Occipital lobe (tissue), 2 donors: ENCODE results near the gene FKBP5. TPM values are rescaled to one million over a fixed set of nuclear protein-coding genes. Genes with fewer than 3 reads are reported as not detected.
"Not testable (repeated sequence)": the region's sequence is repeated elsewhere in the genome, so short reads cannot be mapped to it uniquely, and the experiment has no call there.

Source experiments
- DNase-seq: peaks from one replicate; lab custom pipeline; 2025; lab: John Stamatoyannopoulos, UW
- total RNA-seq: library from RNA; depleted of rRNA; stranded (reverse); fragments of >200 nt; gene quantifications from one replicate; pipeline ENCODE4 v1.2.3, GENCODE V29; 2014

The FKBP5 gene
- total RNA-seq, 1 donor from 2014 or later = 3.1 TPM

DNA sequence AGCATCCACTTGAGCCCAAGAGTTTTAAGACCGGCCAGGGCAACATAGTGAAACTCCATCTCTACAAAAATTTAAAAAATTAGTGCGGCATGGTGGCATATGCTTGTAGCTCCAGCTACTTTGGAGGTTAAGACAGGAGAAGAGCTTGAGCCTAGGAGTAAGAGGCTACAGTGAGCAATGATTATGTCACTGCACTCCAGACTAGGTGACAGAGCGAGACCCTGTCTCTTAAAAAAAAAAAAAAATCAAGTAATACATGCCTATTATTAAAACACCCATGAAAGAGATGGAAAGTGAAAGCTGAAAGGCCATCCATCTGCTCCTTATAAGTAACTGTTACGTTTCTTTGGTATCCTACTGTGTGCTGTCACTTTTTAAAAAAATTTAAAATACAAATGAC lies 66.4 kb downstream of the FKBP5 start:
- no peak for DNase-seq

- DNase-seq = no peak
Observed at GRCh38 chr6:35620706-35621105, 68.0 kb downstream of the FKBP5 start.

GRCh38 chr6:35613762-35614161 lies 75.0 kb downstream of the FKBP5 start:
- no peak for DNase-seq

DNA sequence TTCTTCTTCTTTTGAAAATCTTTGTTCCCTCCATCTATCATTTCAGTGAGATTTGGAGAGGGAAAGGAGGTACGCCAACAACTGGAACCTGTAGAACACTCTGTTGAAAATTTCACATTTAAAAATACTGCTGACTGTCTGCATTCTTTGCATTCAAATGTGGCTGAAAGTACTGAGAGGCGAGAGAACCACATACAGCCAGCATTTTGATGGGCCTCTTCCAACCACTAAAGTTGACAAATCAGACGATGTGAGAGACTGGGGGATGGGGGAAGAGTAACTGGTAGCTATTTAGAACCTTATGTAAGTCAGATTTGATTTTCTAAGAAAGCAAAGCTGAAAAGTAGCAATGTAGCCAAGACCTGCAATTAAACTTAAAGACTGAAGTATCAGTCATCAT lies 77.5 kb downstream of the FKBP5 start:
- no peak for DNase-seq

GRCh38 chr6:35610830-35611229 lies 77.9 kb downstream of the FKBP5 start:
- DNase-seq = no peak

DNA sequence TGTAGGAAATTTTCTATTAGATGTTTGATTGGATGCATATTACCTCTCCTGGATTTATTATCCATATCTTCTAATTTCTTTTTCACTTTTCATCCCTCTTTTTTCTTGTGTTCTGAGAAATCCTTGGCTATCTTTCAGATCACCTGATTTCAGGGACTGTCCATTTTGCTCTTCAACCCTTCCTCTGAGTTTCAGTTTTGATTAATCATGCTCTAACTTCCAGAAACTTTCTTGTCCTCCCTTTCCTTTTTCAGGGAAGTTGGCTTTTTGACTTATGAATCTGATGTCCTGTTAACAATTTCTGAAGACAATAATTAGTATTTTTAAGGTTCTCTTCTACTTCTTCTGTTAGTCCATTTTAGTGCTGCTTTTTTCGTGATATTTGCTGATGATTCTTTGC lies 79.1 kb downstream of the FKBP5 start:
- no peak for DNase-seq

DNA sequence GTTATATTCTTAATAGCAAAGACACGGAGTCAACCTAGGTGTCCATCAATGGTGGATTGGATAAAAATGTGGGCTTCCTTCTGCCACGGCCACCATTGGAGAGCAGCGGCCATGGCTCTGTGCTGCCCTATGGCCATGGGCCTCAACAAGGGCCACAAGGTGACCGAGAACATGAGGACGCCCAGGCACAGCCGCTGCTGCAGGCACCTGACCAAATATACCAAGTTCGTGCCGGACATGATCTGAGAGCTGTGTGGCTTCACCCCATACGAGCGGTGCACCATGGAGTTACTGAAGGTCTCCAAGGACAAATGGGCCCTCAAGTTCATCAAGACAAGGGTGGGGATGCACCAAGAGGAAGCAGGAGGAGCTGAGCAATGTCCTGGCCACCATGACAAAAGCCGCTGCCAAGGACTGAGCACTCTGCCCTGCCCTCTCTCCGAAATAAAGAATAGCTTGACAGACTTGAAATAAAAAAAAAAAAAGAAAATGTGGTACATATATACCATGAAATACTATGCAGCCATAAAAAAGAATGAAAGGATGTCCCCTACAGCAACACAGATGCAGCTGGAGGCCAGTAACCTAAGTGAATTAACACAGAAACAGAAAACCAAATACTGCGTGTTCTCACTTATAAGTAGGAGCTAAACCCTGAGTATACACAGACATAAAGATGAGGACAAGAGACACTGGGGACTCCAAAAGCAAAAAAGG lies 81.0 kb downstream of the FKBP5 start:
- DNase-seq = no peak

- no peak for DNase-seq
Observed at GRCh38 chr6:35605600-35605999, 83.1 kb downstream of the FKBP5 start.

GRCh38 chr6:35603326-35604202 lies 85.2 kb downstream of the FKBP5 start:
- DNase-seq = no peak

GRCh38 chr6:35602133-35602946 lies 86.4 kb downstream of the FKBP5 start:
- no peak for DNase-seq

DNA sequence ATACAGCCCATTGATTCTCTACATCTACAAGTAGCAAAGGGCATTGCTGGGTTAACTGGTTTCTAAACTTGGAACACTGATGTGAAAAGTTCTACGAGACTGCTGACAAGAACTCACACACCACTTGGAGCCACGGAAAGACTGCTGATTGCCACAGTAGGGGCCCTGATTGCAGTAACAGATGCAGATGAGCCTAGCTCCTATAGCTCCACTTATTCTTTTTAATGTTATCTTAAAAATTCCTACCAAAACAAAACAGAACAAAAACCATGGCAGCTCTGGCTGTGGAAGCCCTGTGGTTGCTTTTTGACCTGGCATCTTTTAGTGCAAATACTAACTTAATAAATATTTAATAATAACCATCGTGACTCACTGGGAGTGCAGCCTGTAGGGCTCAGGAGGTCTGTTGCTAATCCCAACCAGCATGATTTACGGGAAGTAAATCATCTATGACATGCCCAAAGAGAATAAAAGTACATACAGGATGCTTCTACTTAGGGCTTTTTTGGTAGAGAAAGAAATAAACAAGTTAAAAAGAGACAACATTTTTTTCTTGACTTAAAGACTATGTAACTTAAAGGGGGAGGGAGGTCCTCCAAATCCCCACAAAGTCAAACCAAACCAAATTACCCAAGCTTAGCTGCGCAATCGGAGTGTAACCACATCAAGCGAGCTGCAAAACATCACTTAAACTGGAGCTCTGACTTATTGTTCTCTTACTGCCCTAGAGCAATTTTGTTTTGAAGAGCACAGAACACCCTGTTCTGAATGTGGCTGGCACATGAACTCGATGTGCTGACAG lies 87.2 kb downstream of the FKBP5 start:
- peak; percentile 25 for DNase-seq

GRCh38 chr6:35600659-35601125 lies 88.0 kb downstream of the FKBP5 start:
- DNase-seq = no peak

DNA sequence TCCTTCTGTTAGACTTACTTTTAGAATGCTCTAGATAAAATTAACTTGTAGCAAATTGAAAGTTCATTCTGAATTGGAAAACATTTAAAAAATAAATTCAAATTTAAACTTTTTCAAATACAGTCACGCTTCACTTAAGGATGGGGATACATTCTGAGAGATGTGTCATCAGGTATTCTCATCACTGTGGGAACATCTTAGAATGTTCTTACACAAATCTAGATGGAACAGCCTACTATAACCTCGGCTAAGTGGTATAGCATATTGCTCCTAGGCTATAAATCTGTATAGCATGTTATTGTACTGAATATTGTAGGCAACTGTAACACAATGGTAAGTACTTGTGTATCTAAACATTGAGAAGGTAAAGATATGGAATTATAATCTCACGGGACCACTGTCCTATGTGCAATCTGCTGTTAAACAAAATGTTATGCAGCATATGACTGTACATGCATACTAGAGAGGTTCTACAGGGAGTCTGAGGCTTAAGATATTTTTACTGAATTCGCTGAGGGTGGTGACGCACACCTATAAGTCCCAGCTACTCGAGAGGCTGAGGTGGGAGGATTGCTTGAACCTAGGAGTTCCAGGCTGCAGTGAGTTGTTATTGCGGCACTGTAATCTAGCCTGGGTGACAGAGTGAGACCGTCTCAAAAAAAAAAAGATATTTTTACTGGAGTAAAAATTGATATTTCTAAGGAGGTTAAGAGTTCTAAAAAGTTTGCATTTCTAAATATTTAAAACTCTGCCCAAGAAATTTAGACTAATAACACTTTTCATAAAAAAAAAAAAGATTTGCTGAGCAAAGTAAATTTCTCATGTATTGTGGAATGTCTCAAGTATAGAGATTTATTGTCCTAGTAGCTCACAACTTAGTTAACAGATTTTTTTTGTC lies 88.7 kb downstream of the FKBP5 start:
- no peak for DNase-seq

DNA sequence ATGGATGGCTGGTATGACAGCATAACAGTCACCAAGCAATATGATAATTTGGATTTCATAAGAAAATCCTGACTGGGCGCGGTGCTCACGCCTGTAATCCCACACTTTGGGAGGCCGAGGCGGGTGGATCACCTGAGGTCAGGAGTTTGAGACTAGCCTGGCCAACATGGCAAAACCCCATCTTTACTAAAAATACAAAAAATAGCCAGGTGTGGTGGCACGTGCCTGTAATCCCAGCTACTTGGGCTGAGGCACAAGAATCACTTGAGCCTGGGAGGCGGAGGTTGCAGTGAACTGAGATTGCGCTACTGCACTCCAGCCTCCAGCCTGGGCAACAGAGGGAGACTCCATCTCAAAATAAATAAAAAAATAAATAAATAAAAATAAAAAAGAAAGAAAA lies 90.1 kb downstream of the FKBP5 start:
- not testable (repeated sequence) for DNase-seq

GRCh38 chr6:35596448-35597442 lies 92.0 kb downstream of the FKBP5 start:
- DNase-seq = no peak

DNA sequence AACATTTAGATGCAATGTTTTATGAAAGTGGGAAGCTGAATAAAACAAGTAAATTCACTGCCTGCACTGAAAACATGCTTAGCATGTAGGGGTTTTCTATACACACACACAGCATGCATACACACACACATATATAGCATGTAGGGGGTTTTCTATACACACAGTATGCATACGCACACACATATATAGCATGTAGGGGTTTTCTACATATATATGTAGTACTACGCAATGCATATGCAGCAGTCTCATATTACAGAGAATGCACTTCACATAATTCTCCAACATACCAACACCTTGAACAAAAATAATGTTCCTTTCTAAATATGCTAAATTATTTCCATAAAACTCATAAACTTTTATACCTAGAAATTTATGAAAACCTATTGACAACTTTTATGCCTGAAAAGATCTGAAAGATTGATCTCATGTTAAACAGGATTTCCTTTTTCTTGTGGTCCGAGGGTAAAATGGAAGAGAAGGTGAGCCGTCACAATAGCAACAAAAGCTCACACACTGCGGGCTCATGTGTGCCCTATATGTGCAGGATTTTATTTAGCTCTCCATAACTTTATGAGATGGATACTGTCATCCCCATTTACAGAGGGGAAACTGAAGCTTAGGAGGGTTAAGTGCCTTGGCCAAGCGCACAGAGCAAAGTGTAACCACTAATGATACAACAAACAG lies 94.1 kb downstream of the FKBP5 start:
- no peak for DNase-seq

DNA sequence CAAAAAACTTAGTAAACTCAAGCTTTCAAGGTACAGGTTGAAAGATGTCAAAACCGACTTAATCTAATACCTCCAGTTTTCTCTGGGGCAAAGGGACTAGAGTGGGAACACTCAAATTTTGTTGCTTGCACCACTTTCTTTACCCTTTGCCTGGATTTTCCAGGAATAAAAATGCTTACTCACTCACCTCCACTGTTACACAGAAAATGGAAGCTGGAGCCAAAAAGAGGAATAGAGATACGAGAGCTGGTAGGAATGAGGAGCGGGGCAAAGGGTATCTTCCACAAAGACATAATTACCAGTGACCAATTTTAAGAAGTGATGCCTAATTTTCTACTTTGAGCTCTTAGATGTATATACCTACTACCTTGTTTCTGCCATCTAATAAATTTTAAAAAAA lies 96.5 kb downstream of the FKBP5 start:
- DNase-seq = no peak

DNA sequence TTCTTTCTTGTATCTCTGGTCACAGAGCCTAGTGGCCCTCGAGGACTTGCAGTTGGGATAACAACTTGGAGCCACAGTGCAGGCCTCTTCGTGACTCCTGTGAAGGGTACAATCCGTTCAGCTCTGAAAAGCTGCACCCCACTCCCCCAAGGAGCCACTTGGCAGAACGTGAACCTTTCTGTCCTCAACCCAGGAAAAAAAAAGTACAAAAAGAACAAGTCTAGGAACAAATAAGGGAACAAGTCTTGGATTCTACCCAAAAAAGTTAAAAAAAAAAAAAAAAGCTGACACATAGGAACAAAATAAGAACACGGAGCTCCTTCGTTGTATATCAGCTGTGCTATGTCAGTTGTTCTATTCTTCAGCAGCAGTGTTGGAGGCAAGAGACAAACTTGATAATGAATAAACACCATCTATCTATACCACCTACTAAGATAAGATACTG lies 98.1 kb downstream of the FKBP5 start:
- DNase-seq = peak; percentile 25
